Measurements from ENCODE around the gene MMP15.

The MMP15 gene

DNA sequence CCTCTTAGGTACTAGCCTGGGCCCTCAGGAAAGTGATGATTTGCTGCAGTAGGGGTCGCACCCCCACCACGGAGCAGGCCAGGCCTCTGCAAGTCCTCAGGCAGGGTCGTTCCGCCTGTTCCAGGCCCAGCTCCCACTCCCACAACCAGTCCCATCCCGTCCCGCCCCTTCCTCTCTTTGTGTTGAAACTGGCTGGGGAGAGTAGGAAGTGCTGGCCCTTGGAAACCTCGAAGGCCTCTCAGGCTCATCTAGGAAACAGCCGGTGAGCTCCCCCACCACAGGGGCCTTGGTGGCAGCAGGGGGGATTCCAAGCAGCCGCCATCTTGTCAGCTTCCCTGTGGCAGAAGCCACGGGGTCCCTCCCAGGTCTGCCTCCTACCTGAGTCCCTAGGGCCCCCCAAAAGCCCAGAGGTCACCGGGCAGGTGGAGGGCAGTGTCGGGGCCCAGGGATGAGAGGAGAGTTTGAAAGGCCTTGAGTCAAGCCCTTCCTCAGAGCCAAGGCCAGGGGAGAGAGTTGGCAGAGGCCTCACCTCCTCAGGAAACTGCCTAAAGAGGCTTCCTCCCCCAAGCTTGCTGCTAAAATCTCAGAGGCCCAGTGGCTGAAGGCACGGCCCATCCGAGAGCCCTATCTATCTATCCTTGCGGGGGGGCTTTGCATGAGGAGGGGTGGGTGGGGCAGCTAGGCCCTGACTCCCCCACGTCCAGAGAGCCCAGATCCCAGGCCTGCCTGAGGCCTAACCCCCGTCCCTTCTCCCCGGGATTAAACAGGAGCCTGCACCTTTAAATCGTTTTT, 22.2 kb downstream of the MMP15 start:
- no peak for DNase-seq (ENCODE audit: extremely low read depth, low read depth)
- TF ChIP-seq, protein P1, sequence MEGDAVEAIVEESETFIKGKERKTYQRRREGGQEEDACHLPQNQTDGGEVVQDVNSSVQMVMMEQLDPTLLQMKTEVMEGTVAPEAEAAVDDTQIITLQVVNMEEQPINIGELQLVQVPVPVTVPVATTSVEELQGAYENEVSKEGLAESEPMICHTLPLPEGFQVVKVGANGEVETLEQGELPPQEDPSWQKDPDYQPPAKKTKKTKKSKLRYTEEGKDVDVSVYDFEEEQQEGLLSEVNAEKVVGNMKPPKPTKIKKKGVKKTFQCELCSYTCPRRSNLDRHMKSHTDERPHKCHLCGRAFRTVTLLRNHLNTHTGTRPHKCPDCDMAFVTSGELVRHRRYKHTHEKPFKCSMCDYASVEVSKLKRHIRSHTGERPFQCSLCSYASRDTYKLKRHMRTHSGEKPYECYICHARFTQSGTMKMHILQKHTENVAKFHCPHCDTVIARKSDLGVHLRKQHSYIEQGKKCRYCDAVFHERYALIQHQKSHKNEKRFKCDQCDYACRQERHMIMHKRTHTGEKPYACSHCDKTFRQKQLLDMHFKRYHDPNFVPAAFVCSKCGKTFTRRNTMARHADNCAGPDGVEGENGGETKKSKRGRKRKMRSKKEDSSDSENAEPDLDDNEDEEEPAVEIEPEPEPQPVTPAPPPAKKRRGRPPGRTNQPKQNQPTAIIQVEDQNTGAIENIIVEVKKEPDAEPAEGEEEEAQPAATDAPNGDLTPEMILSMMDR (IDR thresholded peaks at IDR 0.05; ENCODE audit: low read depth, low read length) = no peak

DNA sequence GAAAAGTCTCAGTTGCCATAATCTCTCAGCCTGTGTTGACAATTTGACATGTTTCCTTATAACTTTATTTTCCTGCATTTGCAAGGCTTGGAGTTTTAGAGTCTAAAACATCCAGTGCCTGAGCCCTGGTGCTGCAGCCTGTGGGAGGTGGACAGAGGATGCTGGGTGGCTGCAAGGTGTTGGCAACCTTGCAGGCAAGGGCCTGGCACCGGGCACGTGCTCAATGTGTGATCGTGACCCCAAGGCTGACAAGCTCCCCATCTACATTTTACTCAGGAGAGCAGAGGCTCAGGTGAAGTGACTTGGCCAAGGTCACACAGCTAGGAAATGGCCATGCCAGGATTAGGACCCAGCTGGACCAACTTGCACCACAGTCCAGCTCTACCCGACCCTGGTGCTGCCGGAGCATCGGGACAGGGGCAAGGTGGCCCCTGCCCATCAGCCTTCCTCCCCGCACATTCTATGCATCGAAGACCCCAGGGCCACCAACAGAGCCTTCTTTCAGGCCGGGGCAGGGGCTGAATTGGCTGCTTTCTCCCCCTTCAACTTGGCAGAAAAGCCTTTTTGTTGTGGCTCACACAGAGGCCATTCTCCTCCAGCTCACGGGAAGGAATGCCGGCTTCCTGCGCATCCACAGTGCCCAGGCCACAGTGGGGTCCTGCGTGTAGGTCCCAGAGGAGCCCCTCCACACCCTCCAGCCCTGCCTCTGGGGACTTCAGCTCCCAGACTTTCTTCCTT, 23.1 kb downstream of the MMP15 start:
- no peak for DNase-seq (ENCODE audit: extremely low read depth, low read depth)
- TF ChIP-seq, protein P1 (IDR thresholded peaks at IDR 0.05; ENCODE audit: low read depth, low read length) = no peak

DNA sequence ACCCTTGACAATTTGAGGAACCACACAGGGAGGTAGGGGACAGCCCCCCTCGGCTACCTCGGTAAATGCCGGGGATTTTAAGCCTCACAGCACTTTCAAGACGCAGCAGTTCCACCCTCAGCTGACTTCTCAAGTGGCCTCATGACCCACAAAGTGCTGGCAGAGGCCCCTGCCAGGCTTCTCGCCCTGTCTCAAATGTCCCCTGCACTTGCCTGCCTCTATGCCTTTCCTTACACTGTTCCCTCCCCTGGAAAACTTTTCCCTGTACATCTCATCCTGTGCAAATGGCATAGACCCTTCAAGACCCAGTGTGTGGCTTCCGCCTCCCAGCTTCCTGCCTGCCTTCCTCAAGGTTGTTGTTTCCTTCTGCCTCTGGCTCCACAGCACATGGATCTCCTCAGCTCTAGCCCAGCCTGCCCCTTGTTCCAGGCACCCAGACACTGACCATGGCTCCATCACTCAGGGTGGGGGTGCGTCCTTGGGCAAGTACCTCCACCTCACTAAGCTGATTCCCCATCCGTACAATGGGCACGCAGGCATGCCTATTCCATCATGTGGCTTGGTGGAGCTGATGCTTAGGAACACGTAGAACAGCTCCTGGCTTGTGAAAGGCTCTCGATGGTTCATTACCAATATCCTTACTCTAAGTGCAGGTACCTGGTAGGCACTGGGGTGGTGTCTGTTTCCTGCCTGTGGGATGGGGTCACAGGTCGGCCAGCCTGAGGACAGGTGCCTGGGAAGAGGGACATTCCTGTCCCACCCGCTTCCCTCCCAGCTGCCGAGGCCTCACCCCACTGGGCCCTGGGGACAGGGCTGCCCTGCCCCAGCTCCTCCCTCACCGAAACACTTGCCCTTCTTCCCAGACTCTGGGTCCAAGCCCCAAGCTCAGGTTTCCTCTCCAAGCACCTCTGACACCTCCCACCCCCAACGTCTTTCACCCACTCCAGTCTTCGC, 24.0 kb downstream of the MMP15 start:
- TF ChIP-seq, protein P1 (IDR thresholded peaks at IDR 0.05; ENCODE audit: low read depth, low read length) = no peak
- DNase-seq (ENCODE audit: extremely low read depth, low read depth) = no peak

DNA sequence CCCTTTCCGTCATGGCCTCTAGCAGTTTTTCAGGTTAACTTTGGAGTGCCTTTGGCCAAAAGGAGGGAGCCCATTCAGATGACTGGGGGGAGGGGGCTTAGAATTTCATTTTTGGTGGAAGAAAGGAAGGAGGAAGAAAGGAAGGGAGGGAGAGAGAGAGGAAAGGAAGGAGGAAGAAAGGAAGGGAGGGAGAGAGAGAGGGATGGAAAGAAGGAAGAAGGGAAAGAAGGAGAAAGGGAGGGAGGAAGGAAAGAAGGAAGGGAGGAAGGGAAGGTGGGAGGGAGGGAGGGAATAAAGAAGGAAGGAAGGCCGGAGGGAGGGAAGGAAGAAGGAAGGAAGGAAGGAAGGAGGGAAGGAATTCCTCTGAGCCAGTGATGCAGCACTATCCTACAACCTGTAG, 25.7 kb downstream of the MMP15 start:
- DNase-seq (ENCODE audit: extremely low read depth, low read depth) = no peak
- TF ChIP-seq, protein P1 (IDR thresholded peaks at IDR 0.05; ENCODE audit: low read depth, low read length) = no peak

DNA sequence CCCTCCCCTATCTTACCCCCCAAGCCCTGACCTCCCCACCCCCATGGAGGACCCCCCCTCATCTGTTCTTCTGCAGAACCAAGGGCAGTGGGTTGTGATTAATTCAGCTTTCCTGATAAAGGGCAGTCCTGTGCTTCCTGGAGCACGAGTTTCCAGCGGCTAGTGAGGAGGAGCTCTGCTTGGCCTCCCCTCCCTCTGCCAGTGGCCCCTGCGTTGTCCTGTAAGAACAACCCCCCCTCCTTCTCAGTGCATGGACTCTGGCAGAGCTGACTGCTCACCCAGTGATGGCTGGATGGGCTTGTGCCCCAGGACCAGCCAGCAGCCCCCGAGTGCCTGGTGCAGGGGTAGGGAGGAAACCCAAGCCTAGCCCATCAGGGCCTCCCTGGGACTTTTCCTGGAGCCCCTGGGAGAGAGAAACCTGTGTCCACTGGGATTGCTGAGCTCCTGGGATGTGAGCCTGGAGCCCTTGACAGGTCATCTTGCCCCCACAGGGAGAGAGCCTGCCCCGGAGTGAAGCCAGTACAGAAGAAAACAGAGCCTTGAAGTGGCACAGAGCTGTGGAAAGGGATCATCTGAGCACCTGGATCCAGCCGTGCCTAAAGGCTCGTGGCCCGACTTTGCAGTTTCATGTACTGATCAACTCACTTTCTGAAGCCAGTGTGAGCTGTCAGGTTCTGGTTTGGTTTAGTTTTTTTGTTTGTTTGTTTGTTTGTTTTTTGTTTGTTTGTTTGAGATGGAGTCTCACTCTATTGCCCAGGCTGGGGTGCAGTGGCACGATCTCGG, 26.5 kb downstream of the MMP15 start:
- TF ChIP-seq, protein P1 (IDR thresholded peaks at IDR 0.05; ENCODE audit: low read depth, low read length) = no peak
- DNase-seq (ENCODE audit: extremely low read depth, low read depth) = no peak

DNA sequence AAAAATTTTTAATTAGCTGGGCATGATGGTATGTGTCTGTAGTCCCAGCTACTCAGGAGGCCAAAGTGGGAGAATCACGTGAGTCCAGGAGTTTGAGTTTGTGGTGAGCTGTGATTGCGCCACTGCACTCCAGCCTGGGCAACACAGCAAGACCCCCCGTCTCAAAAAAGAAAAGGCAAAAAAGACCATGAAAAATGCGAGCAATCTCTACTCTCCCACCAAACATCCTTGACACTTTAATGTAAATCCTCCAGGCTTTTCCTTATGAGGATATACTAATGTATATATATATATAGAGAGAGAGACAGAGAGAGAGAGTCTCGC, 28.1 kb downstream of the MMP15 start:
- no peak for DNase-seq (ENCODE audit: extremely low read depth, low read depth)
- TF ChIP-seq, protein P1 (IDR thresholded peaks at IDR 0.05; ENCODE audit: low read depth, low read length) = no peak

Data from AG09319 (cell line).